NCI-H345 treated with DMSO at 0.1 percent for 48 hours (cell line): Measurements from ENCODE around the gene IL4I1.

Source experiments
- DNase-seq: peaks from one replicate; lab custom pipeline; 2025; ENCODE audit not compliant: unreplicated experiment; lab: John Stamatoyannopoulos, UW

The IL4I1 gene

DNA sequence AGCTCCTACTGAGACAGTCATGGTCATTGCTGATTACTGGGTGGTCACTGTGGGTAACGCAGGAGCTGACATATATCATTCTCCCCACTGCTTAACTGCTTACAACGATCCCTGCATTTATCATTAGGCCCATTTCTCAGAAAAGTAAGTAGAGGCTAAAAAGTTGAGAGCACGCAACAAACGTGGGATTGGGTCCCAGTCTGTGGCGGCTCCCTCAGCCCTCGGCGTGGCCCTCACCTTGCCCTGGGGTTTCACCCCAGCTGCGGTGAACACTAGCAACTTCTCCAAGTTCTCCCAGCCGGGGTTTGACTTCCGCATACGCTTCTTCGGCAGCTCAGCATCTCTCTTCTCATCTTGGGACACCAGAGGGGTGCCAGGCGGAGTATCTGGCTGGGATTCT, 31.8 kb downstream of the IL4I1 start:
- no peak for DNase-seq

DNA sequence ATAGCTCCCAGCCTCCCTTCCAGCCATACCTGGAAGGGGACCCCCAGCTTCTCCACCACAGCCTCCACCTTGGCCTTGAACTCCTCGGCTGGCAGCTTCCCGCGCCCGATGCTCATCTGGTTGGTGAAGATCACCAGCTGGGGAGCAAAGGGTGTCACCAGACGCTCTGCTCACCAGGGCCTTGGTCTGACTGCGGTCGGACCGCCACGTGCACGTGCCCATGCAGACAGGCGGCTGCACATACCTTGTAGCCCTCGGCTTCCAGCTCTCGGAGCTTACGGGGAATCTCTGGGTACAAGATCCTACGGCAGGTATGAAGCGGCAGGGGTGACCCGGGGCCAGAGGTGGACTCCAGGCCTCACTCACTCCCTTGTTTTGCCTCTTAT, 32.8 kb downstream of the IL4I1 start:
- DNase-seq, result no peak

DNA sequence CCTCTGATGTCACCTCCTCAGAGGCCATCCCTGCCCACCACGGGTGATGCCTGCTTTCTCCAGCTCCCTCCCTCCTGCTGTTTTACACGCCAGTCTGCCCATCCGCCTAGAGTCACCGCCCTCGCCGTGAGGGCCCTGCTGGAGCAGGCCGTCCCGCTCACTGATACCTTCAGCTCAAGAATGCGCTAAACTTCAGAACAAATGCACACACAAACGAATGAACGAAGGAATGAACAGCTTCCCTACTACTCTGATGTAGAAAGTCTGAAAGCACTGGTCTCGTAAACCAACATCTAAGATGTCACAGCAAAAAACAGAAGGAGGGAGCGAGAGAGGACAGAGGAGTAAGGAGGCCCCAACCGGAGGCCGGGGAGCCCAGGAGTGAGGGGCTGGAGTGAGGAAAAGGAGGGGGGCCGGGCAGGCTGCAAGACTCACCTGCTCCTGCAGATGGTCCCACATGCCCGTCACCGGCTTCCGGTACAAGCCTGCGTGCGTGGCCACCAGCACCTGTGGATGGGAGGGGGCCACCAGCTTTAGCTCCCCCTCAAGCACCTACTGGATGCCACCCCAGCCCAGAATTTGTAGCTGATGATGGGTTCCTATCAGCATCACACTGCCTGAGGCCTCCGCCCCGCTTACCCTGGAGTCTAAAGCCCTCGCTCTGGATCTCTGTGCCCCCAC, 33.3 kb downstream of the IL4I1 start:
- DNase-seq, result no peak

DNA sequence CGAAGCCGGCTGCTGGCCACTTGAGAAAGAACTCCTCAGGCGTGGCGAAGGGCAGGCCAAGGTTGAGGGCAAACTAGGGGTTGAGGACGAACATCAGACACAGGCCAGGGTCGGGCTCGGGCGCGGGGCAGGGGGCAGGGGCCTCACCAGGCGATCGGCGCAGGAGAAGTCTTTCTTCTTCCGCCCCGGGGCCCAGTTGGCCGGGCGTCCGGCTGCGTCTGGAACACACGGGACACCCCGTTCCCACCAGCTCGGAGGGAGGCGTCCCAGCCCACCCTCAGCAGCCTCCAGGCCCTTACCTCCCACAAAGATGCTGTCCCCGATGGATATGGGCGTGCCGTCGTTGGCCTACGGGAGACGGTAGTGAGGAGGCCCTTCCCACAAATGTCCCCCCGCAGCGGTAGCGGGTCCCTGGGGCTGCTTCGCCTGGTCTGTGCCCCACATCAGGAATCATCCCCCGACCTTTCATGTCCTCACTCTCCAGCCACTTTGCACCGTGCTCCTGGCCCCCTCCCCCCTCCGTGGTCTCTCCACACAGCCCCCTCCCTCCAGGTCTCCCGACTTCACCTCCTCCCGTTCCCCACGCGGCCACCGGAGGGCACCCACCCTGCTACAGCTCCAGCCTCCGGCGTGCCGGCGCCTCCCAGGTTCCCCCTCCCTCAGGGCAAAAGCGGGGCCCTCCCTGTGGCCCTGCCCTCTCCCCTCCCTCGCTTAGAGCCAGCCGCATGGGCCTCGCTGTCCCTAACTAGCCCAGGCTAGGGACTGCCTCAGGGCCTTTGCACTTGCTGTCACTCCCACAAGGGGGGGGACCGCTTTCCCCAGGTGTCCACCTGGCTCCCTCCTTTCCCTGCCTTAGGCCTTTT, 34.1 kb downstream of the IL4I1 start:
- DNase-seq, result no peak

DNA sequence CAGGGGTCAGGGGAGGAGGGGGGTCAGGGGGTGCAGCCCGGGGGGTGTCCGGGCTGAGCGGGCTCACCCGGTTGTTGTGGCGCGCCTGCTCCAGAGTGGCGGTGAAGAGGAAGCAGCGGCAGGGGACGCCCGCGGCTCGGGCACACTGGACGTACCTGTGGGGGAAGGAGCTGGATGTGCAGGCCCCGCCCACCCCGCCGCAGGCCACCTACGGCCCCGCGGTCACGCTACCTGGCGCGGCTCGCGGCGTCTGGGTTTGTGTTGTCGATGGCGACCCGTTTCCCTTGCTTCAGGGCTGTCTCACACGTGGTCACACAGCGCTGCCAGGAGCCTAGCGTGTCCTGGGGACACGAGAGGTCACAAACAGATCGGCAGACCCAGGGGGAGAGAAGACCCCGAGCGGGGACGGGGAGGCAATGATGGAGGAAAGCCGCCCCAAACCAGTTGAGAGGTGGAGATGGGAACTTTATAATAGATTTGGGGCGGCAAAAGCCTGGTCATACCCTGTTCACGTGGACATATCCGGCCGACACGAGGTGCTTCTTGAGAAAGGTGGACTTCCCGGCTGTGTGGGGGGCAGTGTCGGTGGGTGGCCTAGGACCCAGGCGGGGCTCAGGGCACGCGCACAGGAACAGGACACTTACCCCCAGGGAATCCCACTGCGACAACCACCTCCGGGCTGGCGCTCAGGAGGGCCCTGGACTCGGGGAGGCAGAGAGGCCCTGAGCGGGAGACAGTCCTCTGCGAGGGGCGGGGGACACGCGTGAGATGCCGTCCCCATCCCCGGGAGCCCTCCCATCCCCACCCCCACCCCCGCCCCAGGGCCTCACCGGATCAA, 34.9 kb downstream of the IL4I1 start:
- DNase-seq, result no peak

DNA sequence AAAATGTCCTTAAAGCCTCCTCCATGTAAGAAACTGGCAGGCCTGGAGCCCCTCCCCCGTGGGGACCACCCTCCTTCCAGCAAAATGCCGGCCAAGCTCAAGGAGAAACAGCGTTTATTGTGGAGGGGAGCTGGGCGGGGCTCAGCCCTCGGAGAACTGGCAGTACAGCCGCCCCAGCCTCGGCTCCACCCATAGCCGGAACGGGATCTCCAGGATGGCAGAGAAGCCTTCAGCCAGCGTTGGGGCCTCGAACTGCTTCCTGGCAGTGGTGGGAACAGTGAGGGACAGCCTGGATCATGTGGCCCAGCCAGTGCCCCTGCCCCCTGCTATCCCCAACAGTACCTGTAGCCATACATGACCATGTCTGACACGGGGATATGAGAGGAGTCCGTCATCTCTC, 35.6 kb downstream of the IL4I1 start:
- no peak for DNase-seq

DNA sequence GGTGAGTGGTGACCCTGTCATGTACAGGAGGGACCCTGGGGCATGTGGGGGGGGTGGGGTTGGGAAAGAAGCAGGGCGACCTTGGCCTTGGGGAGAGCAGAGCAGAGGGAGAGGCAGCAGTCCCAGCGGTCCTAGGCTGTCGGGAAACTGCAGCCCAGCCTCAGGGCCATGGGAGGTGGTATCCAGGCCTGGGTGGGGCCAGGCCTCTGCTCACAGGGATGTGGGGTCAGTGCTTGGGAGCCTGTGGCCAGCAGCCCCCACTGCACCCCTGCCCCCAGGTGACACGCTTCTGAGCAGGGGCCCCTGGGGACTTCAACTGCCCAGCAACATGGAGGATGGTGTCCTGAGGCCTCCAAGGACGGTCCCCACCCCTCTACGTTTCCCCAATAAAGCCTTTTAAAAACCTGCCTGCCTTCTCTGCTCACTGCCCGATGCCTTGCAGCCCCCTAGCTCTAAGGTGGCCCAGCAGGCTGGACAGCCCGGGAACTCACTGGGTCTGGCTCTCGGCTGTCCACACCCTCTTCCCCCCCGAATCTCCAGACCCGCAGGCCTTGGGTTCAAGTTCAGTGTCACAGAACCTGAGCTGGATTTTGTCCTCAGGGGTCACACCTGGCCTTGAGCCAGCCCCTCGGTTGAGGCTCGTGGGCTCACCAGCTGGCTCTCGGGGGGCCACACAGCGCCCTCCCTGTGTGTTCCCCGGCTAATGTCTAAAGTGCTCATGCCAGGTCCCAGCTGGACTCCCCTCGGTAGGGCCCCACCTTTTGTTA, 36.2 kb downstream of the IL4I1 start:
- DNase-seq, result no peak

DNA sequence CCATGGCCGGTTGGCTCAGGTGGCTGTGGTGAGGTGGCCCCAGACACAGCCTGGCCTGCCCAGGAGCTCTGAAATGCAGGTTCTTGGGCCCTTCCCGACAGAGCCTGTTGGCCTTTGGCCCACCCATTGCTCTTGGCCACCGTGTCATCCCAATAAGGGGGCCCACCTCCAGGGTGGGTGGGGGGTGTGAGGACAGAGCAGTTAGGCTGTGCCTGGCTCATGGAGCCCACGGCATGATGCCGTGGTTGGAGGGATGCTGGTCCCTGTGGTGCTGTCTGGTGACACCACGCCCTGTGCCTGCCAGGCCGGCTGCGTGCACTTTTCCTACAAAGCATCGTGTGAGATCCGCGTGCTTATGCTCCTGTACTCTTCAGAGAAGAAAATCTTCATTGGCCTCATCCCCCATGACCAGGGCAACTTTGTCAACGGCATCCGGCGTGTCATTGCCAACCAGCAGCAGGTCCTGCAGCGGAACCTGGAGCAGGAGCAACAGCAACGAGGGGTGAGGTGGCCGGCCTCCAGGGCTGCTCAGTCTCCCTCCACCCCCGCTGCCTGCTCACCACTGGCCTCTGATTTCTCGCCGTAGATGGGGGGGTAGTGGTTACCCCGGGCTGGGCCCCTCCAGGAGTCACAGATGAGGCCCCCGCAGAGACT, 36.9 kb downstream of the IL4I1 start:
- no peak for DNase-seq

DNA sequence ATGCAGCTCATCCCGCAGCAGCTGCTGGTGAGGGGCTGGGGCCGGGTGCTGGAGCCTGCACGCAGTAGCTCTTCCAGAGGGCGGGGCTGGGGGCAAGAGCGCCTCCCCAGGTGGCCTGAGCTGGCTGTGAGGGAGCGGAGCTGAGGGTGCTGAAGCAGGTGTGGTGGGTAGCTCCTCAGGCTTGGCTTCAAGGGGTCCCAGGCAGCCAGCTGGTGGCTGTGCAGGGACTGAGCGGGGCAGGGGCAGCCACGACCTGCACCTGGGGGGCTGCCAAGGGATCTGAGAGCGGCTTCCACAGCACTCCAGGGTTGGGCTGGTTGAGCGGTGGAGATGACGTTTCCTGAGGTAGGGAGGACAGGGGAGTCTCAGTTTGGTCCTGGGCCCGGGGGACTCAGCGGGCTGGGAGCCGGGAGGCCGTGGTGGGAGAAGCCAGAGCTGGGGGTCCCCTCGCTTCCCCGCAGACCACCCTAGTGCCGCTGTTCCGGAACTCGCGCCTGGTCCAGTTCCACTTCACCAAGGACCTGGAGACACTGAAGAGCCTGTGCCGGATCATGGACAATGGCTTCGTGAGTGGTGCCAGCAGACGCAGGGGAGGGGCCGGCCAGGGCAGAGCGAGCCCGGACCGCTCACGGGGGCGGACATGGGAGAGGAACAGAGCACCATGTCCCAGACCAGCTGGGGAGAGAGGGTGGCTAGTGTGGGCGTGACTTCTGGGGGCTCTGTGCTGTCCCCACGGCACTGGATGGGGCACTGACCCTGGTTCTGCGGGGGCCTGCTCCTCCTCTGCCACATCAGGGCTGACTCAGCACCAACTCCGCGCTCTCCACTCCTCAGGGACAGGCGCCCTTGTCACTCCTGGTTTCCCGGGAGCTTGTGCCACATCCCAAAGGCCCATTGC, 38.4 kb downstream of the IL4I1 start:
- no peak for DNase-seq

DNA sequence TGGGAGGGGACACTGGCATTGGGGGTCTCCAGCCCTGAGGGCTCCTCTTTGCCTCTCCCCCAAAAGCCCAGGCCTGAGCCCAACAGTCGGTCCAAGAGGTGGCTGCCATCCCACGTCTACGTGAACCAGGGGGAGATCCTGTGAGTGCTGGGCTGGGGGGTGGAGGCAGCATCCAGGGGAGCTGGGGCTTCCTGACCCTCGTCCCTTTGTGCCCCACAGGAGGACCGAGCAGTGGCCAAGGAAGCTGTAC, 38.9 kb downstream of the IL4I1 start:
- DNase-seq, result no peak

DNA sequence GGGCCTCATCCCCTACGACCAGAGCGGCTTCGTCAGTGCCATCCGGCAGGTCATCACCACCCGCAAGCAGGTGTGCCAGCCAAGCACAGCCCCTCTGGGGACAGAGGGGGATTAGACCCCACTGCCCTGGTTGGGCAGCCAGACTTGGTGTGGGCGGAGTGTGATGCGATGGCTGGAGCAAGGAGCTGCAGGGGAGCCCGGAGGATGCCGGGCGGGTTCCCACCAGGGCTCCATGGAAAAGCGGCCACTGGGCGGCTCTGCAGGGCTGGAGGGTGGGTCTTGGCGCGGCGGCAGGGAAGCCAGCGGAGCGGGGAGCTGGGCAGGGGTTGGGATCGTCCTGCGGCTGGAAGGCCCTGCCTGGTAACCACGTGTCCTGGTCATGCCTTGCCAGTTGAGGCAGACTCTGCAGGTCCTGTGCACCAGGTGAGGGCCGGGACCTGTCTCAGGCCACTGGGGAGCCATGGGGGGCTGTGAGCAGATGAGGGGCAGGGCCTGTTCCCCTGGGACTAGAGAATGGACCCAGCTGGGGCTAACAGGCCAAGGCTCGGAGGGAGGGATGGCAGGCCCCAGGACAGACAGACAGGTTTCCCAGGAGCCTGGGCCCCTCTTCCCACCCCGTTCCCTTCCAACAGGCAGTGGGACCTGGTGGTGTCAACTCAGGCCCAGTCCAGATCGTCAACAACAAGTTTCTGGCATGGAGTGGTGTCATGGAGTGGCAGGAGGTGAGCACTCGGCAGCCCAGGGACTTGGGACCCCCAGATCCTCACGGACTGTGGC, 39.4 kb downstream of the IL4I1 start:
- no peak for DNase-seq

DNA sequence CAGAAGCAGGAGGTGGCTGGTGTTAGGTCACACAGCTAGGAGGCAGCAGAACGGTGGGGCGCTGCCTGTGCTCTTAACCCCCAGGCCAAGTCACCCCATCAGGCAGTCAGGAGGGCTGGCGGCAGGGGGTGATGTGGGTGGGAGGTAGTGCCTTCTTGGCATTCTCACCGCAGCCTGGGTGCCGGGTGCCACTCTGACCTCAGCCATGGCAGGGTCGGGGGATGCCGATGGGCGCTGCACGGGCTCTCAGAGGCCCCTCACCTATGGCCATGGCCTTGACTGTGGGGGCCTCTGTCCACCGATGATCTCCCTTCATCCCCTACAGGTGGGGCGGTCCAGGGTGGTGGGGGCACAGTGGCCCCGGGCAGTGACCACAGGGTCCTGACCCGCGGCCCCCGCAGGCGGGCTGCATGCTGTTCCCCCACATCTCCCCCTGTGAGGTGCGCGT, 40.1 kb downstream of the IL4I1 start:
- DNase-seq, result no peak

DNA sequence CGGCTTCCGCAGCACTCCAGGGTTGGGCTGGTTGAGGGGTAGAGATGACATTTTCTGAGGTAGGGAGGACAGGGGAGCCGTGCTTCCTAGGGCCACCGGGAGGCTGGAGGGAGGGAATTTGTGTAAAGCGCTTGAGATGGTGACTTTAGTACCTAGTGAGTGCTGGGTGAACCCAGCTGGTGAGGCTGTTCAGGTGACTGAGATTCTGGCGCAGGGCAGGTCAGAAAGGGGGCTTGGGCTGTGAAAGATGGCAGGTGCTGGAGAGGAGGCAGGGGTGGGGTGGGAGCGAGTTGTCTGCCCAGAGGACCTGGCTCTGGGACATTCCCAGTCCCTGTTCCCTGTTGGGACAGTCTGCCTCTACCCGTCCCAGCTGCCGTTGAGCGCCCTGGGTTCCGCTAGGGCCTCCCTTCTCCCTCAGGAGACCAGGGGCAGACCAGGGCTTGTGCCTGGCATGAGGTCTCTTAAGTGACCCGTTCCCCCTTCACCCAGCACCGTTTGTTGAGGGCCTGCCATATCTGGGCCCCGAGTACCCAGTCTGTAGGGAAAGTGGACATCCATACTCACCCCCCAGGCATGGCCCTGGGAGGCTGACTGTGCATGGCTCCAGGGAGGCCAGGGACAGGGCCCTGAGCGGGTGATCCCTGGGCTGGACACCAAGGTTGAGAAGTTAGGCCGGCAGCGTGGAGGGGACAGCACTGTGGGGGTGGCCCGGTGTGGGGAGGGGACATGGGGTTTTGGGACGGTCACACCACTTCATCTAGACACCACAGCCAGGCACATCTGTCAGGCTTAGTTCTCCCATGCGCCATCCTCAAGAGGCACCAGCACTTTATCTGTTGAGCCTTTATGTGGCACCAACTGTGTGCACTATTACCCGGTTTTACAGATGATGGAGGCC, 40.8 kb downstream of the IL4I1 start:
- DNase-seq, result no peak

DNA sequence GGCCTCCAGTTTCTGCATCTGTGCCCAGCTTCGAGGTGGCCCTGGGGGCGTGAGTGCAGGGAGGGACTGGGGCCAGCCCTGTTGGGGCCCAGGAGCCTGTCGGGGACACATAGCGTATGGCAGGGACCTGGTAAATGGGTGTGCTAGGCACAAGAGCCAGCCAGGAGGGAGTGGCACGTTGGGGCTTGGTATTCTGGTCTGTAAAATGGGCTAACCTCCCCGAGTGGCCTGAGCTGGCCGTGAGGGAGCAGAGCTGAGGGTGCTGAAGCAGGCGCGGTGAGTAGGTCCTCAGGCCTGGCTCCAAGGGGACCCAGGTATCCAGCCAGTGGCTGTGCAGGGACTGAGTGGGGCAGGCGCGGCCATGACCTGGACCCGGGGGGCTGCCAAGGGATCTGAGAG, 41.4 kb downstream of the IL4I1 start:
- DNase-seq, result no peak

DNA sequence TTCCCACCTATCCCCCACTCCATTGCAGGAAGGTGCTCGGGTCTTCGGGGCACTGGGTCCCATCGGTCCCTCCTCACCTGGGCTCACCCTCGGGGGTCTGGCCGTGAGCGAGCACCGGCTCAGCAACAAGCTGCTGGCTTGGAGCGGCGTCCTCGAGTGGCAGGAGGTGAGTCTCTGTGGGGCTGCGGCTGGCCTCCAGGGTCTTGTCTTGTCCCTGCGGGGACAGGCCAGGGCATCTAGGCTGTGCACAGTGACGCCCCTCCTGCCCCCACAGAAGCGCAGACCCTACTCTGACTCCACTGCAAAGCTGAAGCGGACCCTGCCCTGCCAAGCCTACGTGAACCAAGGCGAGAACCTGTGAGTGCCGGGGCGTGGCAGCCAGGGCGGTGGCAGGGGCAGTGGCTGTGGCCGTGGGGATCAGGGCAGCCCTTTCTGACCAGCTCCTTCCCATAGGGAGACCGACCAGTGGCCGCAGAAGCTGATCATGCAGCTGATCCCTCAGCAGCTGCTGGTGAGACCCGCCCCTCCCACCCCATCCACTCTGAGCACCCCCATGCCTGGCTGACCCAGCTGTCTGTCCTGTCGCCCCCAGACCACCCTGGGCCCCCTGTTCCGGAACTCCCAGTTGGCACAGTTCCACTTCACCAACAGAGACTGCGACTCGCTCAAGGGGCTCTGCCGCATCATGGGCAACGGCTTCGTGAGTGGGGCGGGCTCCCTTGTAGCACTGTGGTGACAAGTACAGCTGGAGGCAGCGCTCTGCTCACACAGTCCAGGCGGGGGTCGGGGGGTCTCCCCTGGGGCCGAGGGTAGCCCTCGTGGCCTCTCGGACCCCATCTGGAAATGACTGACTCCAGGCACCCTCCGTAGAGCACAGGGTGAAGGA, 42.1 kb downstream of the IL4I1 start:
- no peak for DNase-seq

DNA sequence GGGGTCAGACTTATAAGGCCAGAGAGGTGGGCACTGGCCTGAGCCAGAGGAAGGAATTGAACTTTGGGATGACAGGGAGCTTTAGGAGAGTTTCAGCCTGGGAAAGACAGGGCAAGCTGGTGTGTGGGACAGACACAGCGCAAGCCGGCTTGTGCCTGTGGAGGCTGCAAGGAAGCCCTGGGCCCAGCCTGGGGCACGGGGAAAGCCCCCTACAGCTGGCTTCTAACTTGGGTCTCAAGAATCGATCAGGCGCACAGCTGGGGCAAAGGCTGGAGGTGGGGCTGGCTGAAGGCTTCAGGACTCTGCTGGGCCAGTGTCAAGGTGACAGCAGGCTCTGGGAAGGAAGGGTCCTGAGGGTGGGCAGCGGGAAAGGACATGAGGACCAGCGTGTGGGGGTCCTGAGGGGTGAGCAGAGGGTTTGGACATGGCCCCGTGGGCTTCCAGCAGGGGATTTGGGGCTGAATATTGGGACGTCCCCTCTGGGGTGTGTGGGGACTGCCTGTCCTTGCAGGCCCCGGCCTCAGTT, 42.8 kb downstream of the IL4I1 start:
- no peak for DNase-seq

DNA sequence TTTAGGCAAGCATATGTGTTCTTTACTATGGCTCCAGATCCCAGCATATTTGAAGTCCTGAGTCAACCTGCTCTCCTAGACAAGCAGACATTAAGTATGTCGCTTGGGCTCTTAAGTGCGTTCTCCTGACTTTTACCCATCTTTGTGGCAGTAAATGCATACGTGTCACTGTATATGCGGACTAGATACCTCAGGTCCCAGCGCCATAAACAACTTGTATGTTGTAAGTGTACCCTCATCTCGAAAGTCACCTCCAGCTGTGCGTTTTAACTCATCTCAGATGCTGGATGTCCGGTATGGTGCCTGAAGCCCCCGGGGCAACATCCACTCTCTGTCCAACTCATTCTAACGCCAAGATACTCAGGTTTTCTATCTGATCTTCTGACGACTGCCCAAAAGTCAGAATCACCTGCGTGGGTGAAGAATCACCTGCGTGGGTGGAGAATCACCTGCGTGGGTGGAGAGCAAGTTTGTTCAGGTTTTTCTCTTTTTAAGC, 44.0 kb downstream of the IL4I1 start:
- DNase-seq, result no peak
